Measurements from ENCODE around the gene PRKCQ.

GRCh38 chr10:6418613-6419216, 161.4 kb downstream of the PRKCQ start:
- TF ChIP-seq CTCF (IDR thresholded peaks at IDR 0.05) (no peak), POLR2A (IDR thresholded peaks at IDR 0.05) (no peak)

Measured in breast epithelium (tissue), 3 donors.